ENCODE measurements around the gene LENG9. TPM values are rescaled to one million over a fixed set of nuclear protein-coding genes. Genes with fewer than 3 reads are reported as not detected.

The LENG9 gene
- polyA plus RNA-seq, 3 donors: 1.2 to 2.2 (median 1.5) TPM

Other genes with a start within 250 kb of the LENG9 start
- gene LILRB3, start 240.8 kb downstream of the LENG9 start, polyA plus RNA-seq (ENCODE audit: insufficient read length in 3 of 3): 1 to 10 TPM in 1 of 3 donors, under 1 TPM in 2; 0.74 to 1.1 (median 1.00) TPM
- gene LILRA6, start 221.0 kb downstream of the LENG9 start, polyA plus RNA-seq (ENCODE audit: insufficient read length in 3 of 3): under 1 TPM; 0.37 to 0.42 (median 0.39) TPM
- 1 to 10 TPM; 1.3 to 1.5 (median 1.4) TPM for gene LILRB5, start 206.5 kb downstream of the LENG9 start, polyA plus RNA-seq (ENCODE audit: insufficient read length in 3 of 3)
- gene LILRB2, start 182.7 kb downstream of the LENG9 start, polyA plus RNA-seq (ENCODE audit: insufficient read length in 3 of 3): 1 to 10 TPM in 2 of 3 donors, under 1 TPM in 1; 0.85 to 1.2 (median 1.1) TPM
- under 1 TPM; 0.23 to 0.62 (median 0.31) TPM for gene LILRA5, start 150.6 kb downstream of the LENG9 start, polyA plus RNA-seq (ENCODE audit: insufficient read length in 3 of 3)
- under 1 TPM in 2 of 3 donors, not detected in 1; 0.14 to 0.29 TPM for gene LILRA4, start 124.6 kb downstream of the LENG9 start, polyA plus RNA-seq (ENCODE audit: insufficient read length in 3 of 3)
- gene LAIR1, start 98.8 kb downstream of the LENG9 start, polyA plus RNA-seq (ENCODE audit: insufficient read length in 3 of 3): 1 to 10 TPM; 3.1 to 5.1 (median 3.7) TPM
- 1 to 10 TPM; 6.2 to 7.0 (median 6.9) TPM for gene TTYH1, start 48.3 kb downstream of the LENG9 start, polyA plus RNA-seq (ENCODE audit: insufficient read length in 3 of 3)
- gene LENG8, start 14.6 kb downstream of the LENG9 start, polyA plus RNA-seq (ENCODE audit: insufficient read length in 3 of 3): 10 to 100 TPM; 67.0 to 96.9 (median 68.5) TPM
- 10 to 100 TPM; 20.2 to 22.0 (median 21.7) TPM for gene CDC42EP5, start 9.5 kb upstream of the LENG9 start, polyA plus RNA-seq (ENCODE audit: insufficient read length in 3 of 3)
- gene LAIR2, start 39.1 kb upstream of the LENG9 start, polyA plus RNA-seq (ENCODE audit: insufficient read length in 3 of 3): under 1 TPM in 1 of 3 donors, not detected in 2; 0.27 TPM
- gene LILRA2, start 110.0 kb upstream of the LENG9 start, polyA plus RNA-seq (ENCODE audit: insufficient read length in 3 of 3): under 1 TPM; 0.55 to 0.92 (median 0.58) TPM
- gene LILRA1, start 129.9 kb upstream of the LENG9 start, polyA plus RNA-seq (ENCODE audit: insufficient read length in 3 of 3): under 1 TPM; 0.43 to 0.61 (median 0.51) TPM
- gene LILRB1, start 166.7 kb upstream of the LENG9 start, polyA plus RNA-seq (ENCODE audit: insufficient read length in 3 of 3): 1 to 10 TPM; 1.2 to 1.6 (median 1.5) TPM
- 1 to 10 TPM in 2 of 3 donors, under 1 TPM in 1; 0.67 to 1.2 (median 1.1) TPM for gene LILRB4, start 199.2 kb upstream of the LENG9 start, polyA plus RNA-seq (ENCODE audit: insufficient read length in 3 of 3)